Neural crest cell (in vitro differentiated cells): ENCODE measurements around the gene SCN1B. TPM values are rescaled to one million over a fixed set of nuclear protein-coding genes. Genes with fewer than 3 reads are reported as not detected.

Experiments used
- DNase-seq: peaks from one replicate; pipeline ENCODE4 v3.0.0; 2021; ENCODE audit warnings: low read depth, mixed read lengths, low spot score
- H3K27ac Mint-ChIP-seq: one replicate; pipeline ENCODE4 v1.8.0; 2021; ENCODE audit warnings: mild to moderate bottlenecking, mixed read lengths; ENCODE audit not compliant: unreplicated experiment
- H3K27me3 Mint-ChIP-seq: 2 replicates; pipeline ENCODE4 v1.8.0; 2021; ENCODE audit warnings: low read depth, mild to moderate bottlenecking, mixed read lengths
- H3K36me3 Mint-ChIP-seq: 2 replicates; pipeline ENCODE4 v1.8.0; 2021; ENCODE audit warnings: low read depth, mild to moderate bottlenecking, mixed read lengths
- H3K4me1 Mint-ChIP-seq: 2 replicates; pipeline ENCODE4 v1.8.0; 2021; ENCODE audit warnings: mixed read lengths
- H3K4me3 Mint-ChIP-seq: one replicate; pipeline ENCODE4 v1.8.0; 2021; ENCODE audit warnings: mild to moderate bottlenecking, mixed read lengths
- H3K9me3 Mint-ChIP-seq: 2 replicates; pipeline ENCODE4 v1.8.0; 2021; ENCODE audit warnings: mixed read lengths
- CTCF ChIP-seq: fragments of 200-600 bp; sonication (generic); conservative IDR thresholded peaks from 2 replicates; pipeline ENCODE4 v1.5.0; 2021; ENCODE audit warnings: antibody characterized with exemption, mild to moderate bottlenecking
- total RNA-seq: library from RNA; stranded (reverse); gene quantifications from 2 replicates; pipeline ENCODE4 v1.2.1, GENCODE V29; 2021

The SCN1B gene
- total RNA-seq, 1 donor from 2014 or later = 1.7 TPM

- Mint-ChIP-seq H3K27me3 (peaks cover 34% of the 10 kb centered on the region), H3K9me3 (no peaks in the 10 kb centered on the region), H3K4me3 (no peak overlapping the region), H3K27ac (no peak overlapping the region), H3K36me3 (no peaks in the 10 kb centered on the region), H3K4me1 (peaks cover 7% of the 10 kb centered on the region)
- no peak for TF ChIP-seq CTCF
- DNase-seq = no peak
Observed at GRCh38 chr19:35034588-35035382, 4.5 kb downstream of the SCN1B start.

- H3K9me3 Mint-ChIP-seq = no peaks in the 10 kb centered on the region
- H3K27ac Mint-ChIP-seq = no peak overlapping the region
- H3K4me3 Mint-ChIP-seq = peak overlapping the region; percentile 23
- peaks cover 12% of the 10 kb centered on the region for H3K27me3 Mint-ChIP-seq
- no peaks in the 10 kb centered on the region for H3K36me3 Mint-ChIP-seq
- no peak for DNase-seq
- H3K4me1 Mint-ChIP-seq = peaks cover 11% of the 10 kb centered on the region
- TF ChIP-seq CTCF = no peak
Observed at GRCh38 chr19:35037716-35038622, 7.7 kb downstream of the SCN1B start.

GRCh38 chr19:35038623-35039512, 8.6 kb downstream of the SCN1B start:
- TF ChIP-seq CTCF = no peak
- Mint-ChIP-seq H3K27ac (no peak overlapping the region), H3K4me3 (no peak overlapping the region), H3K9me3 (no peaks in the 10 kb centered on the region), H3K36me3 (no peaks in the 10 kb centered on the region), H3K27me3 (peaks cover 5% of the 10 kb centered on the region), H3K4me1 (peaks cover 11% of the 10 kb centered on the region)
- no peak for DNase-seq

GRCh38 chr19:35039881-35040825, 9.9 kb downstream of the SCN1B start:
- Mint-ChIP-seq H3K9me3 (no peaks in the 10 kb centered on the region), H3K27ac (no peak overlapping the region), H3K27me3 (no peaks in the 10 kb centered on the region), H3K4me1 (peaks cover 18% of the 10 kb centered on the region), H3K36me3 (no peaks in the 10 kb centered on the region), H3K4me3 (peak overlapping the region; percentile 49)
- no peak for TF ChIP-seq CTCF
- DNase-seq = no peak
